Epithelial cell of esophagus (primary cell): ENCODE data around the gene IRAK2.
A peak's percentile ranks its signal among the peaks of the same experiment; 100 is the strongest.

Experiments
- DNase-seq: peaks from one replicate; pipeline ENCODE4 v3.0.0; 2010; ENCODE audit warnings: low read depth
- H3K4me3 ChIP-seq: 2 replicates; pipeline ENCODE4 v1.5.1; 2011; ENCODE audit warnings: mild to moderate bottlenecking, low read length, control low read depth
- TF ChIP-seq, protein P1 (sequence below): IDR thresholded peaks from 2 replicates; pipeline ENCODE4 v1.5.1; 2011; ENCODE audit warnings: low read depth, mild to moderate bottlenecking, low read length, control low read depth, inconsistent platforms; ENCODE audit not compliant: insufficient read depth; ENCODE audit errors: missing control alignments

The IRAK2 gene

DNA sequence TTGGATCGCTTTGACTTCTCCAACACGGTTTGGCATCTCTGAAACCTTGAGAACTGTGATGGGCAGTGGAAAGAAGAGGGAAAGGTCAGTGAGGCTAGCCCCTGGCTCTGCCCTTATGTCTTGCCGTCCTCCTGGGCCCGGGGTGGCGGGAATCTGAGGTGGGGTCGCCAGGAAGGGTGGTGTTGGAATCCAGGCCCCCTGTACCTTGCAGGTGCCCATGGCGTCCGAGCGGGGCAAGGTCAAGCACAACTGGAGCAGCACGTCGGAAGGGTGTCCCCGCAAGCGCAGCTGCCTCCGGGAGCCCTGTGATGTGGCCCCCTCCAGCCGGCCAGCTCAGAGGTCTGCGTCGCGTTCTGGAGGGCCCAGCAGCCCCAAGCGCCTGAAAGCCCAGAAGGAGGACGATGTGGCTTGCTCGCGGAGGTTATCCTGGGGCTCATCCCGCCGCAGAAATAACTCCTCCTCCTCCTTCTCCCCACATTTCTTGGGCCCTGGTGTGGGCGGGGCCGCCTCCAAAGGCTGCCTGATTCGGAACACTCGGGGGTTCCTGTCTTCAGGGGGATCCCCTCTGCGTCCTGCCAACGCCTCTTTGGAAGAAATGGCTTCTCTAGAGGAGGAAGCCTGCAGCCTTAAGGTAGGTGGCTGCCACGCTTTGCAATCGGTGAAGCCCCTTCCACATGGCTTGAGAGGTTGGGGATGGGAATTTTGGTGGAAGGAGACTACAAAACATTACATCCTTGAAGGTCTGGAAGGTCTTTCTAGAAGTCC is 84.4 kb downstream of the IRAK2 start:
- DNase-seq, result peak; percentile 38
- TF ChIP-seq, protein P1, sequence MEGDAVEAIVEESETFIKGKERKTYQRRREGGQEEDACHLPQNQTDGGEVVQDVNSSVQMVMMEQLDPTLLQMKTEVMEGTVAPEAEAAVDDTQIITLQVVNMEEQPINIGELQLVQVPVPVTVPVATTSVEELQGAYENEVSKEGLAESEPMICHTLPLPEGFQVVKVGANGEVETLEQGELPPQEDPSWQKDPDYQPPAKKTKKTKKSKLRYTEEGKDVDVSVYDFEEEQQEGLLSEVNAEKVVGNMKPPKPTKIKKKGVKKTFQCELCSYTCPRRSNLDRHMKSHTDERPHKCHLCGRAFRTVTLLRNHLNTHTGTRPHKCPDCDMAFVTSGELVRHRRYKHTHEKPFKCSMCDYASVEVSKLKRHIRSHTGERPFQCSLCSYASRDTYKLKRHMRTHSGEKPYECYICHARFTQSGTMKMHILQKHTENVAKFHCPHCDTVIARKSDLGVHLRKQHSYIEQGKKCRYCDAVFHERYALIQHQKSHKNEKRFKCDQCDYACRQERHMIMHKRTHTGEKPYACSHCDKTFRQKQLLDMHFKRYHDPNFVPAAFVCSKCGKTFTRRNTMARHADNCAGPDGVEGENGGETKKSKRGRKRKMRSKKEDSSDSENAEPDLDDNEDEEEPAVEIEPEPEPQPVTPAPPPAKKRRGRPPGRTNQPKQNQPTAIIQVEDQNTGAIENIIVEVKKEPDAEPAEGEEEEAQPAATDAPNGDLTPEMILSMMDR, result no peak
- H3K4me3 ChIP-seq, result peak overlapping the region; percentile 95

DNA sequence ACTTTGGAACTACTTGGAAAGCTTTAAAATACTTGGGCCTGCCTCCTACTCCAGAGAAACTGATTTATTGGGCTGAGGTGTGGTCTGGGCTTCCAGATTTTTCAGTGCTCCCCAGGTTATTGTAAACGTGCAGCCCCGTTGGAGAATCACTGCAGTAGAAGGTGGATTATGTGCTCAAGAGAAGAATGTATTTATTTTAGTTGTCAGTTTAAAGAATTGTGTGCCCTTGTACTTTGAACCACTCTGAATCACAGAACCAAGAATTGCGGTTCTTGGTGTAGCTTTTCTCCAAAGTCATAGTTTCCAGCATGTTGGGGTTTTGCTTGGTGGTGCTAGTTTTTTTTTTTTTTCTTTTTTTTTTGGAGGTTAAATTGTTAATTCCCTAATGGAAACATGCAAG is 85.1 kb downstream of the IRAK2 start:
- TF ChIP-seq, protein P1, result no peak
- no peak for DNase-seq
- H3K4me3 ChIP-seq, result peak overlapping the region; percentile 95

DNA sequence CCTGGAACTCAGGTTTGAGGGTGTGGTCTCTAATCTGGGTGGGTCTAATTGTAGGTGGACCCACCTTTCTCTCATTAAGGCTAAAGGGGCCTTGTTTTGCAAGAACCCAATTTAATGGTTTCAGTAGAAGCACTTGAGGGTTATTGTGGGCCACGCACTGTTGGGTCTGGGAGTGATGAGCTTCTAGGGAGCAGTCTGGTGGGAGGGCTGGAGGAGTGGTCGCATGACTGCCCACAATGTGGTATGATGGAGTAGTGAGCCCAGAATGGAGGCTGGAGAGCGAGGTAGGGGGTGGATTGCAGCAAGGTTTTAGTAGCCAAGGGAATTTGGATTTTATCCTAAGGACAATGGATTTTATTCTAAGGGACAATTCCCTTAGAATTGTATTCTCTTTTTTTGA is 86.3 kb downstream of the IRAK2 start:
- no peak for DNase-seq
- TF ChIP-seq, protein P1, result no peak
- no peak overlapping the region for H3K4me3 ChIP-seq

DNA sequence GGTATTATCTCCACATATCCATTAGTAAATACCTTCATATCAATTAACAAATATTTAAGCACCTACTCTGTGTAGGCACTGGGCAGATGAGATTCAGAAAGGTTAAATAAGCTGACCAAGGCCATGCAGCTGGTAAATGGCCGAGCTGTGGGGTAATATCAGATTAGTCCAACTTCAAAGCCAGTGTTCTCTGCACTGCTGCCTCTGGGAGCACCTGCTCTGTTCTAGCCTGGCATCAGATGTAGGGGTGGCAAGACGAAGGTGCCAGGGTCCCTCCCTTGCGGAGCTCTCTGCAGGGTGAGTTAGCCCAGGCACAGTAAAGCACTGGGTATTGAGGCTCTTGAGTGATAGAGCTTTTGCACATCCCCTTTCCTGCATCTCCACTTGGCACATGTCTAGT is 89.0 kb downstream of the IRAK2 start:
- H3K4me3 ChIP-seq, result no peak overlapping the region

DNA sequence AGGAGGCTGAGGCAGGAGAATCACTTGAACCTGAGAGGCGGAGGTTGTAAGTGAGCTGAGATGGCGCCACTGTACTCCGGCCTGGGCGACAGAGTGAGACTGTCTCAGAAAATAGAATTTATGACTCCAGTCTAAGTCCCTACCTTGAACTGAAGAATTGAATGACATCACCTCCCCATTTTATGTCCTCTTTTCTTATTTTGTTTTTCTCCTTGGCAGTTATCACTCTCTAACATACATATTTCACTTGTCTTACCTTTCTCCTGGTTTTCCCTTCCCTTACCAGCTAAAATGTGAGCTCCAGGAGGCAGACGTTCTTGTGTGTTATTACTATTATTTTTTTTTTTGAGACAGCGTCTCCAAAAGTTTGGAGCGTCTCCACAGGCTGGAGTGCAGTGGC is 91.1 kb downstream of the IRAK2 start:
- TF ChIP-seq, protein P1, result no peak
- H3K4me3 ChIP-seq, result no peak overlapping the region
- DNase-seq, result no peak

More for the DNA sequence above, 89.0 kb downstream of the IRAK2 start:
- DNase-seq, result no peak
- TF ChIP-seq, protein P1, result no peak

DNA sequence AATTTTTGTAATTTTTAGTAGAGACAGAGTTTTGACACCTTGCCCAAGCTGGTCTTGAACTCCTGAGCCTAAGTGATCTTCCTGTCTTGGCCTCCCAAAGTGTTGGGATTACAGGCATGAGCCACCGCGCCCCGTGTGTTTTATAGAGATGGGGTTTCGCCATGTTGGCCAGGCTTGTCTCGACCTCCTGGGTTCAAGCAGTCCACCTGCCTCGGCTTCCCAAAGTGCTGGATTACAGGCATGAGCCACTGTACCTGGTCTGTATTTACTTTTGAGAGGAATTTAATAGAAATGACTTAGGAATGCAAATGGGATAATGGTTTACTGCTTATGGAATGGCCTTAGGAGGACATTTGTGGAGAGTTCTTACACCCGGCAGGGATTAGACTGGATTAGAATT is 94.3 kb downstream of the IRAK2 start:
- TF ChIP-seq, protein P1, result no peak
- no peak overlapping the region for H3K4me3 ChIP-seq
- DNase-seq, result no peak

DNA sequence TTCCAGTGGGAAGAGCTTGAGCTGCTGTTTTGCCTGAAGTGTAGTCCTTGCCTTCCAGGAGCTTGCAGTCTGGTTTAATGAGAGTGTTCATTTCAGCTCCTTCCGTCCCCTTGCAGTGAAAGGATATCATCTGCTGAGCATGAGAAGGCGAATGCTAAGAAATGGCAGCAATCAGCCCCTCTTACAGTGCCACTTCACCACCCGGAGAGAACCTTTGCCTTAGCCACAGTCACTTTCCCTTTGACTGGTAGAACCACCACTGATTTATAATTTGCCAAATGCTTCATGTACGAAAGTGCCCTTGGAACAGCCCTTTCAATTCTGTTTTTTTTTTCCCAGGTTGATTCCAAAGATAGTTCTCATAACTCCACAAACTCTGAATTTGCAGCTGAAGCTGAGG is 95.1 kb downstream of the IRAK2 start:
- TF ChIP-seq, protein P1, result no peak
- DNase-seq, result no peak
- H3K4me3 ChIP-seq, result no peak overlapping the region
